Measurements from ENCODE around the gene CTIF.

The CTIF gene

GRCh38 chr18:48794251-48794970, 255.6 kb downstream of the CTIF start:
- no peak for ATAC-seq

- ATAC-seq = no peak
These were observed 256.9 kb downstream of the CTIF start for GRCh38 chr18:48795696-48796095.

GRCh38 chr18:48796491-48797205, 257.8 kb downstream of the CTIF start:
- ATAC-seq = no peak

- ATAC-seq = no peak
These were observed 259.0 kb downstream of the CTIF start for GRCh38 chr18:48797841-48798255.

GRCh38 chr18:48798334-48799245, 259.8 kb downstream of the CTIF start:
- no peak for ATAC-seq

- ATAC-seq = no peak
These were observed 261.0 kb downstream of the CTIF start for GRCh38 chr18:48799724-48800315.

GRCh38 chr18:48800466-48800865, 261.6 kb downstream of the CTIF start:
- ATAC-seq = no peak

- ATAC-seq = peak; percentile 81 to 84
These were observed 262.3 kb downstream of the CTIF start for GRCh38 chr18:48800876-48801727.

GRCh38 chr18:48801728-48802542, 263.1 kb downstream of the CTIF start:
- peak; percentile 25 for ATAC-seq

GRCh38 chr18:48802543-48803290, 263.9 kb downstream of the CTIF start:
- ATAC-seq = no peak

- no peak for ATAC-seq
These were observed 264.7 kb downstream of the CTIF start for GRCh38 chr18:48803518-48803917.

GRCh38 chr18:48803951-48804855, 265.4 kb downstream of the CTIF start:
- ATAC-seq = no peak

GRCh38 chr18:48804856-48805610, 266.2 kb downstream of the CTIF start:
- ATAC-seq = no peak

GRCh38 chr18:48805826-48806535, 267.1 kb downstream of the CTIF start:
- ATAC-seq = no peak

GRCh38 chr18:48806551-48807261, 267.9 kb downstream of the CTIF start:
- peak in 1 of 2 donors; percentile 21 for ATAC-seq

GRCh38 chr18:48808476-48808875, 269.6 kb downstream of the CTIF start:
- no peak for ATAC-seq

GRCh38 chr18:48809365-48809764, 270.5 kb downstream of the CTIF start:
- ATAC-seq = no peak

All from activated CD4-positive, CD25-positive, alpha-beta regulatory T cell treated with anti-CD3 and anti-CD28 coated beads, Interleukin-2, amount 50 U/mL, for 24 hours (primary cell).